ENCODE measurements around the gene RNF138.

The RNF138 gene

GRCh38 chr18:32177530-32177929 lies 85.9 kb downstream of the RNF138 start:
- DNase-seq: no peak

All from NK-92 treated with Interleukin-12 subunit alpha and Interleukin-12 subunit beta, amount 100 ng/mL, for 24 hours (cell line).